ENCODE data around the gene OR9Q1.

GRCh38 chr11:58000699-58001098 is 23.0 kb upstream of the OR9Q1 start:
- TF ChIP-seq POLR2A (IDR thresholded peaks at IDR 0.05), result no peak
- no peak for TF ChIP-seq CTCF (IDR thresholded peaks at IDR 0.05)

Data from upper lobe of left lung (tissue), 4 donors.